K562 (cell line): Measurements from ENCODE around the gene KCNK4. TPM values are rescaled to one million over a fixed set of nuclear protein-coding genes. Genes with fewer than 3 reads are reported as not detected.

Experiments
- ATAC-seq: fragments of 200-7000 bp; cut with Tn5 transposase; 3 replicates; pipeline ENCODE4 v1.9.1; 2020; ENCODE audit warnings: moderate library complexity
- BruUV-seq: library from RNA; stranded (reverse); fragments of 400-500 nt; replicated peaks from 2 replicates; lab custom pipeline; 2021; lab: Mats Ljungman, UMichigan
- CTCF ChIA-PET: fragments of 300-600 bp; formaldehyde crosslinking; extraction: SDS; loops from one replicate; lab custom pipeline; 2021; ENCODE audit warnings: low intra/inter-chr PET ratio; lab: Yijun Ruan, JAX
- POLR2A ChIA-PET: fragments of 300-600, 350-650 bp; sonication (Branson Sonifier 250); formaldehyde crosslinking; extraction: SDS; loops from one replicate; lab custom pipeline; 2021; ENCODE audit warnings: antibody characterized with exemption, inconsistent platforms; lab: Yijun Ruan, JAX
- DNase-seq, 4 experiments: peaks; one replicate each; pipeline versions ENCODE4 v3.0.0 to v3.0.0-alpha.2; 2011 to 2018; ENCODE audit warnings: low spot score in 3 of 4, mixed read lengths in 3 of 4; ENCODE audit errors: extremely low read depth in 1 of 4
- FAIRE-seq: peaks from 2 replicates; lab custom pipeline; 2011; peaks lifted over from hg19 to GRCh38; lab: Jason Lieb, UNC
- H2AFZ ChIP-seq: 2 replicates; pipeline ENCODE4 v1.6.0; 2011; ENCODE audit warnings: low read depth, low read length, control low read depth, inconsistent platforms
- H3K27ac ChIP-seq: fragments of 200-600 bp; 3 replicates; pipeline ENCODE4 v1.8.0; 2011; ENCODE audit warnings: low read depth, mild to moderate bottlenecking, control low read depth, inconsistent platforms, low read length, moderate library complexity, mixed read lengths; ENCODE audit errors: extremely low read depth
- H3K27me3 ChIP-seq, 2 experiments: fragments of 300-600 bp in 1 of 2; 2 replicates in 1 of 2; 3 replicates in 1 of 2; pipeline versions ENCODE4 v1.6.0 to v1.8.0; 2011; ENCODE audit warnings: inconsistent platforms in 2 of 2, low read length in 2 of 2, mild to moderate bottlenecking in 1 of 2, mixed read lengths in 1 of 2, moderate library complexity in 1 of 2; ENCODE audit not compliant: control insufficient read depth in 2 of 2, insufficient read depth in 2 of 2
- H3K36me3 ChIP-seq: fragments of 300-600 bp; 3 replicates; pipeline ENCODE4 v1.8.0; 2011; ENCODE audit warnings: mild to moderate bottlenecking, low read length, inconsistent platforms; ENCODE audit not compliant: control insufficient read depth, insufficient read depth
- H3K4me1 ChIP-seq, 2 experiments: fragments of 200-600 bp in 1 of 2; replicated peaks in 1 of 2; 2 replicates in 1 of 2; 3 replicates in 1 of 2; pipeline versions ENCODE4 v1.5.1 to v1.8.0; 2011; ENCODE audit warnings: inconsistent platforms in 2 of 2, low read length in 2 of 2, mild to moderate bottlenecking in 1 of 2, mixed read lengths in 1 of 2, moderate library complexity in 1 of 2; ENCODE audit not compliant: control insufficient read depth in 2 of 2, insufficient read depth in 2 of 2
- H3K4me2 ChIP-seq: 2 replicates; pipeline ENCODE4 v1.6.1; 2011; ENCODE audit warnings: low read length, control low read depth, inconsistent platforms, mixed read lengths; ENCODE audit not compliant: insufficient read depth
- H3K4me3 ChIP-seq: fragments of 200-600 bp; sonication (generic), shearing (Covaris generic); 2 replicates; pipeline ENCODE4 v1.5.1; 2016; ENCODE audit warnings: control low read depth, inconsistent platforms
- H3K79me2 ChIP-seq: fragments of 200-600 bp; 3 replicates; pipeline ENCODE4 v1.8.0; 2011; ENCODE audit warnings: low read length, inconsistent platforms; ENCODE audit not compliant: control insufficient read depth, insufficient read depth
- H3K9ac ChIP-seq, 2 experiments: 2 replicates each; pipeline versions ENCODE4 v1.6.0 to v1.6.1; 2011; ENCODE audit warnings: low read depth in 2 of 2, low read length in 2 of 2, control low read depth in 1 of 2, inconsistent platforms in 1 of 2, mild to moderate bottlenecking in 1 of 2, mixed read lengths in 1 of 2; ENCODE audit not compliant: insufficient read depth in 1 of 2
- H3K9me1 ChIP-seq: one replicate; pipeline ENCODE4 v1.6.0; 2011; ENCODE audit warnings: inconsistent platforms, mild to moderate bottlenecking, low read length, moderate library complexity; ENCODE audit not compliant: control insufficient read depth, insufficient read depth
- H3K9me3 ChIP-seq: replicated peaks from 2 replicates; pipeline ENCODE4 v1.5.1; 2011; ENCODE audit warnings: low read depth, low read length, inconsistent platforms; ENCODE audit not compliant: control insufficient read depth, insufficient read depth
- H4K20me1 ChIP-seq: replicated peaks from 2 replicates; pipeline ENCODE4 v1.6.1; 2011; ENCODE audit warnings: low read length, inconsistent platforms, mixed read lengths; ENCODE audit not compliant: control insufficient read depth, insufficient read depth
- ARID1B ChIP-seq: fragments of 450-650 bp; IDR thresholded peaks from 2 replicates; pipeline ENCODE4 v1.6.1; 2016; ENCODE audit warnings: antibody characterized with exemption, mild to moderate bottlenecking, inconsistent platforms
- CBX3 ChIP-seq, 2 experiments: IDR thresholded peaks; 1 replicate in 1 of 2; 2 replicates in 1 of 2; pipeline ENCODE4 v1.6.1; 2012; ENCODE audit warnings: inconsistent platforms in 2 of 2, low read length in 2 of 2, borderline replicate concordance in 1 of 2, control low read depth in 1 of 2
- HEY1 ChIP-seq: fragments of 250-450 bp; sonication (Bioruptor Pico); IDR thresholded peaks from 2 replicates; pipeline ENCODE4 v1.5.0; 2020; ENCODE audit warnings: mild to moderate bottlenecking, moderate library complexity, borderline replicate concordance
- MYC ChIP-seq, 2 experiments: fragments of 250-450 bp in 1 of 2; sonication (Bioruptor Pico) in 1 of 2; IDR thresholded peaks; 2 replicates each; pipeline versions ENCODE4 v1.5.1 to v1.6.1; 2012 to 2021; ENCODE audit warnings: low read depth in 2 of 2, borderline replicate concordance in 1 of 2, improper control_type of control experiment in 1 of 2, low read length in 1 of 2, mild to moderate bottlenecking in 1 of 2, moderate library complexity in 1 of 2
- NR3C1 ChIP-seq: sonication (generic); formaldehyde crosslinking; IDR thresholded peaks from 2 replicates; pipeline ENCODE4 v1.8.1; 2022; ENCODE audit warnings: missing genetic modification reagents
- PHB2 ChIP-seq: fragments of 450-650 bp; IDR thresholded peaks from 2 replicates; pipeline ENCODE4 v1.6.1; 2017; ENCODE audit warnings: low read depth
- RAD51 ChIP-seq: fragments of 450-650 bp; IDR thresholded peaks from 2 replicates; pipeline ENCODE4 v1.7.1; 2016; ENCODE audit warnings: low read depth, mild to moderate bottlenecking, borderline replicate concordance
- SIX5 ChIP-seq, 2 experiments: IDR thresholded peaks; 2 replicates each; pipeline ENCODE4 v1.6.1; 2011; ENCODE audit warnings: low read length in 2 of 2, borderline replicate concordance in 1 of 2, low read depth in 1 of 2, mild to moderate bottlenecking in 1 of 2, moderate library complexity in 1 of 2; ENCODE audit not compliant: insufficient read depth in 1 of 2
- TCF7L2 ChIP-seq: fragments of 150-350 bp; IDR thresholded peaks from 2 replicates; pipeline ENCODE4 v1.6.1; 2016; ENCODE audit warnings: low read depth, mild to moderate bottlenecking, low read length, moderate library complexity
- TEAD4 ChIP-seq, 2 experiments: sonication (generic) in 1 of 2; formaldehyde crosslinking in 1 of 2; IDR thresholded peaks; 2 replicates each; pipeline versions ENCODE4 v1.6.1 to v1.8.0; 2012 to 2022; ENCODE audit warnings: borderline replicate concordance in 1 of 2, inconsistent platforms in 1 of 2, low read length in 1 of 2, mild to moderate bottlenecking in 1 of 2, missing genetic modification reagents in 1 of 2
- TRIM24 ChIP-seq, 2 experiments: fragments of 450-650 bp; IDR thresholded peaks; 2 replicates each; pipeline ENCODE4 v1.6.1; 2016
- ZBTB8A ChIP-seq: fragments of 450-650 bp; IDR thresholded peaks from 2 replicates; pipeline ENCODE4 v1.6.1; 2018; ENCODE audit warnings: mild to moderate bottlenecking, moderate library complexity; ENCODE audit not compliant: partially characterized antibody
- ZNF696 ChIP-seq: fragments of 250-450 bp; sonication (Bioruptor Pico); conservative IDR thresholded peaks from 2 replicates; pipeline ENCODE4 v1.4.0; 2020; ENCODE audit warnings: mild to moderate bottlenecking, moderate library complexity
- WGBS: fragments of 100-300 bp; shearing (Covaris generic); methylation state at CpG from one replicate; pipeline ENCODE4 v1.1.6; 2016; ENCODE audit warnings: low coverage, mixed read lengths; ENCODE audit not compliant: insufficient coverage; ENCODE audit errors: missing lambda C conversion rate; 5-methylcytosine and 5-hydroxymethylcytosine counted together
- in situ Hi-C: fragments of 300-500 bp; cut with MboI; formaldehyde crosslinking; loops from 4 replicates; pipeline ENCODE4 v1.15.0; 2018; ENCODE audit warnings: inconsistent platforms, mixed read lengths
- intact Hi-C: fragments of 100-400 bp; cut with micrococcal nuclease; formaldehyde crosslinking; loops from 2 replicates; pipeline ENCODE4 v1.14.2; 2022
- polyA plus RNA-seq, 8 experiments: library from polyadenylated mRNA; depleted of rRNA in 4 of 8; stranded (reverse) in 5 of 8; unstranded in 3 of 8; fragments of >200 nt; fragmentation: Nextera tagmentation in 2 of 8; fragmentation: Illumina TruSeq in 1 of 8; extraction: Ambion mirVana in 2 of 8; extraction: Trizol in 1 of 8; gene quantifications; 2 replicates each; pipeline versions ENCODE4 v1.2.1 to v1.2.3, GENCODE V29; 2011 to 2014; ENCODE audit warnings: inconsistent platforms in 1 of 8, missing spikeins in 1 of 8
- total RNA-seq, 7 experiments: library from RNA; depleted of rRNA in 6 of 7; stranded (reverse); fragments of >200 nt in 6 of 7; fragmentation: Illumina TruSeq in 2 of 7; extraction: Trizol in 2 of 7; gene quantifications; 2 replicates each; pipeline versions ENCODE4 v1.2.1 to v1.2.3, GENCODE V29; 2011 to 2021; ENCODE audit warnings: low replicate concordance in 1 of 7
- TF ChIP-seq, protein P1 (sequence below): fragments of 200-800 bp; sonication (Bioruptor generic); IDR thresholded peaks from 2 replicates; pipeline ENCODE4 v1.6.1; 2017; ENCODE audit warnings: missing genetic modification characterization, missing compliant biosample characterization
- TF ChIP-seq, protein P2 (sequence below): sonication (generic); formaldehyde crosslinking; IDR thresholded peaks from 2 replicates; pipeline ENCODE4 v1.8.1; 2023; ENCODE audit warnings: mild to moderate bottlenecking, missing genetic modification reagents
- TF ChIP-seq, protein P3 (sequence below): fragments of 250-450 bp; sonication (Bioruptor Pico); IDR thresholded peaks from 2 replicates; pipeline ENCODE4 v1.9.0; 2021; ENCODE audit warnings: mild to moderate bottlenecking

The KCNK4 gene
- total and polyA plus RNA-seq, 9 of the 15 experiments (the other 6 are each of a cell fraction or from before 2014, with no cell fraction given): not detected

DNA sequence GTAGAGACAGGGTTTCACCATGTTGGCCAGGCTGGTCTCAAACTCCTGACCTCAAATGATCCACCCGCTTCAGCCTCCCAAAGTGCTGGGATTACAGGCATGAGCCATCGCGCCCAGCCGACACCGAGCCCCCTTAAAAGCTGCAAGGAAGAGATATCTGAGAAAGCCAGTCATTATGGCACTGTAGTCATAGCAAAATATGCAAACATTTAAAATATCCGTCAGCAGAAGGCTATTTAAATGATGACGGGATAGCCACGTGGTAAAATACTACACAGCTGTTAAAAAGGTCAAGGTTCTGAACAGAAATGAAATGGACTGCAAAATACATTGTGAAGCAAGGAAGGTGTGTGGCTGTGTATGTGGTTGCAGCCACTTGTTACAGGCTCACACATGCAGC, 42.5 kb downstream of the KCNK4 start:
- POLR2A ChIA-PET: interaction anchor here (1.2 to 1.6 kb wide), 2 partner anchors 9 to 16 kb away, joined by 3 to 6 read pairs; partner anchors contain the start of genes PRDX5 and TRMT112
- no peak for DNase-seq
- TF ChIP-seq TEAD4 (IDR thresholded peaks at IDR 0.05; ENCODE audit: low read length) (peak; percentile 56), TEAD4 (CRISPR knock-in tag; IDR thresholded peaks at IDR 0.05; ENCODE audit: borderline replicate concordance) (no peak), ARID1B (peak; percentile 76), RAD51 (peak; percentile 10; the same call in 1 of the 2 replicates), HEY1 (CRISPR knock-in tag) (no peak), ZNF696 (CRISPR knock-in tag) (no peak), MYC (IDR thresholded peaks at IDR 0.05; ENCODE audit: low read depth, low read length) (0 out of 2 replicates have a peak, but pooled peaks have one; percentile 14), MYC (CRISPR knock-in tag; IDR thresholded peaks at IDR 0.05; ENCODE audit: borderline replicate concordance, low read depth) (no peak), SIX5 (IDR thresholded peaks at IDR 0.05; ENCODE audit: borderline replicate concordance in 1 of 2, insufficient read depth in 1 of 2, low read depth in 1 of 2, low read length in 2 of 2) (no peak), TCF7L2 (no peak), TRIM24 (IDR thresholded peaks at IDR 0.05) (peak; percentile 18 to 63; a peak in 2 of 4 replicates), NR3C1 (CRISPR knock-in tag) (no peak), CBX3 (IDR thresholded peaks at IDR 0.05; ENCODE audit: borderline replicate concordance in 1 of 2, low read length in 2 of 2) (no peak), ZBTB8A (no peak), PHB2 (no peak)
- TF ChIP-seq, protein P1, sequence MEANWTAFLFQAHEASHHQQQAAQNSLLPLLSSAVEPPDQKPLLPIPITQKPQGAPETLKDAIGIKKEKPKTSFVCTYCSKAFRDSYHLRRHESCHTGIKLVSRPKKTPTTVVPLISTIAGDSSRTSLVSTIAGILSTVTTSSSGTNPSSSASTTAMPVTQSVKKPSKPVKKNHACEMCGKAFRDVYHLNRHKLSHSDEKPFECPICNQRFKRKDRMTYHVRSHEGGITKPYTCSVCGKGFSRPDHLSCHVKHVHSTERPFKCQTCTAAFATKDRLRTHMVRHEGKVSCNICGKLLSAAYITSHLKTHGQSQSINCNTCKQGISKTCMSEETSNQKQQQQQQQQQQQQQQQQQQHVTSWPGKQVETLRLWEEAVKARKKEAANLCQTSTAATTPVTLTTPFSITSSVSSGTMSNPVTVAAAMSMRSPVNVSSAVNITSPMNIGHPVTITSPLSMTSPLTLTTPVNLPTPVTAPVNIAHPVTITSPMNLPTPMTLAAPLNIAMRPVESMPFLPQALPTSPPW: no peak
- TF ChIP-seq, protein P2, sequence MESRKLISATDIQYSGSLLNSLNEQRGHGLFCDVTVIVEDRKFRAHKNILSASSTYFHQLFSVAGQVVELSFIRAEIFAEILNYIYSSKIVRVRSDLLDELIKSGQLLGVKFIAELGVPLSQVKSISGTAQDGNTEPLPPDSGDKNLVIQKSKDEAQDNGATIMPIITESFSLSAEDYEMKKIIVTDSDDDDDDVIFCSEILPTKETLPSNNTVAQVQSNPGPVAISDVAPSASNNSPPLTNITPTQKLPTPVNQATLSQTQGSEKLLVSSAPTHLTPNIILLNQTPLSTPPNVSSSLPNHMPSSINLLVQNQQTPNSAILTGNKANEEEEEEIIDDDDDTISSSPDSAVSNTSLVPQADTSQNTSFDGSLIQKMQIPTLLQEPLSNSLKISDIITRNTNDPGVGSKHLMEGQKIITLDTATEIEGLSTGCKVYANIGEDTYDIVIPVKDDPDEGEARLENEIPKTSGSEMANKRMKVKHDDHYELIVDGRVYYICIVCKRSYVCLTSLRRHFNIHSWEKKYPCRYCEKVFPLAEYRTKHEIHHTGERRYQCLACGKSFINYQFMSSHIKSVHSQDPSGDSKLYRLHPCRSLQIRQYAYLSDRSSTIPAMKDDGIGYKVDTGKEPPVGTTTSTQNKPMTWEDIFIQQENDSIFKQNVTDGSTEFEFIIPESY (CRISPR knock-in tag): peak; percentile 93
- TF ChIP-seq, protein P3, sequence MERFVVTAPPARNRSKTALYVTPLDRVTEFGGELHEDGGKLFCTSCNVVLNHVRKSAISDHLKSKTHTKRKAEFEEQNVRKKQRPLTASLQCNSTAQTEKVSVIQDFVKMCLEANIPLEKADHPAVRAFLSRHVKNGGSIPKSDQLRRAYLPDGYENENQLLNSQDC (CRISPR knock-in tag): no peak

More for the DNA sequence above, 42.5 kb downstream of the KCNK4 start:
- H4K20me1 ChIP-seq: no peaks in the 10 kb centered on the region
- CTCF ChIA-PET: no interaction called here
- H3K27ac ChIP-seq: no peak overlapping the region
- H3K4me2 ChIP-seq: no peak overlapping the region
- no peaks in the 10 kb centered on the region for H3K27me3 ChIP-seq
- FAIRE-seq (no peak), ATAC-seq (no peak)
- H3K4me3 ChIP-seq: no peak overlapping the region
- H3K79me2 ChIP-seq: no peaks in the 10 kb centered on the region
- in situ Hi-C loops: no loop called here
- intact Hi-C loops: no loop called here
- H3K36me3 ChIP-seq: no peaks in the 10 kb centered on the region; the same call in 2 of the 3 replicates
- H3K9me1 ChIP-seq: no peaks in the 10 kb centered on the region
- WGBS: 35% methylated on average over 8 of the region's 8 CpGs
- H3K4me1 ChIP-seq: peaks cover 39 to 50% of the 10 kb centered on the region in 2 experiments
- no peak overlapping the region for H3K9ac ChIP-seq
- BruUV-seq: no TSS peak
- no peak overlapping the region for H2AFZ ChIP-seq
- no peaks in the 10 kb centered on the region; the same call in 1 of the 2 replicates for H3K9me3 ChIP-seq
